Measurements from ENCODE around the gene CREBBP. TPM values are rescaled to one million over a fixed set of nuclear protein-coding genes. Genes with fewer than 3 reads are reported as not detected.

The CREBBP gene
- polyA plus RNA-seq, 1 donor (not counting 4 experiments of a cell fraction or from before 2014, with no cell fraction given): 5.0 TPM

DNA sequence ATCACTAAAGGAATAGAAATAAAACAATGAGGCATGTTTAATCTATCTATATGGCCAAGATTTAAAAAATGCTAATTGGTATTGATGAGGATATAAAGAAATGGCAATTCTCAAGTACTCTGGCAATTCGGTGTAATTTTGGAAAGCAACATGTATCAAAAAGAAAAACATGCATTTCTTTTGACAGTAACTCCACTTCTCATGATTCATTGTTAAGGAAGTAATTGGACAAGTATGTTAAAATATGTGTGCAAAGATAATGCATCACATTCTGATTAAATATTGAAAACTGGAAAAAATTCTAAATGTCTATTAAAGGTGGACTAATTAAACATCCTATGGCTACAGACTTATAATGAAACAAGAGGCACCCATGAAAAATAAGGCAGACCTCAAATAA is 81.2 kb downstream of the CREBBP start:
- dilution Hi-C loops (cut with MboI; ENCODE audit: extremely low pct_ligation_motif_present, low sequenced_read_pairs): no loop called here
- no peak overlapping the region for H2AFZ ChIP-seq (ENCODE audit: control insufficient read depth, low read length)
- H3K4me2 ChIP-seq (ENCODE audit: control insufficient read depth, extremely low read depth, insufficient read depth, low read depth, low read length): no peak overlapping the region
- H3K27ac ChIP-seq (ENCODE audit: control insufficient read depth, insufficient read depth, low read length): no peak overlapping the region
- H3K4me1 ChIP-seq (ENCODE audit: control insufficient read depth, extremely low read depth, insufficient read depth, low read length): no peaks in the 10 kb centered on the region
- H3K9me3 ChIP-seq (ENCODE audit: control insufficient read depth, low read depth, low read length): no peaks in the 10 kb centered on the region
- H4K20me1 ChIP-seq (ENCODE audit: control insufficient read depth, extremely low read depth, insufficient read depth, low read length): peaks cover 7% of the 10 kb centered on the region
- DNase-seq (ENCODE audit: low read depth, low spot score) (no peak), FAIRE-seq (no peak)
- TF ChIP-seq EZH2 (IDR thresholded peaks at IDR 0.05; ENCODE audit: low read length): no peak
- TF ChIP-seq, protein P1, sequence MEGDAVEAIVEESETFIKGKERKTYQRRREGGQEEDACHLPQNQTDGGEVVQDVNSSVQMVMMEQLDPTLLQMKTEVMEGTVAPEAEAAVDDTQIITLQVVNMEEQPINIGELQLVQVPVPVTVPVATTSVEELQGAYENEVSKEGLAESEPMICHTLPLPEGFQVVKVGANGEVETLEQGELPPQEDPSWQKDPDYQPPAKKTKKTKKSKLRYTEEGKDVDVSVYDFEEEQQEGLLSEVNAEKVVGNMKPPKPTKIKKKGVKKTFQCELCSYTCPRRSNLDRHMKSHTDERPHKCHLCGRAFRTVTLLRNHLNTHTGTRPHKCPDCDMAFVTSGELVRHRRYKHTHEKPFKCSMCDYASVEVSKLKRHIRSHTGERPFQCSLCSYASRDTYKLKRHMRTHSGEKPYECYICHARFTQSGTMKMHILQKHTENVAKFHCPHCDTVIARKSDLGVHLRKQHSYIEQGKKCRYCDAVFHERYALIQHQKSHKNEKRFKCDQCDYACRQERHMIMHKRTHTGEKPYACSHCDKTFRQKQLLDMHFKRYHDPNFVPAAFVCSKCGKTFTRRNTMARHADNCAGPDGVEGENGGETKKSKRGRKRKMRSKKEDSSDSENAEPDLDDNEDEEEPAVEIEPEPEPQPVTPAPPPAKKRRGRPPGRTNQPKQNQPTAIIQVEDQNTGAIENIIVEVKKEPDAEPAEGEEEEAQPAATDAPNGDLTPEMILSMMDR (optimal IDR thresholded peaks at IDR 0.05 in 1 of 3, IDR thresholded peaks at IDR 0.05 in 1 of 3, conservative IDR thresholded peaks at IDR 0.05 in 1 of 3; ENCODE audit: extremely low read depth in 1 of 3, insufficient read depth in 2 of 3, low read length in 3 of 3): no peak
- H3K9ac ChIP-seq (ENCODE audit: control insufficient read depth, extremely low read depth, insufficient read depth, low read length): no peak overlapping the region
- peaks cover 64% of the 10 kb centered on the region for H3K79me2 ChIP-seq (ENCODE audit: control insufficient read depth, insufficient read depth, low read length)
- H3K36me3 ChIP-seq (ENCODE audit: control insufficient read depth in 2 of 2, extremely low read depth in 1 of 2, insufficient read depth in 2 of 2, low read length in 2 of 2): peaks cover 0 to 1% of the 10 kb centered on the region in 2 experiments
- no peaks in the 10 kb centered on the region for H3K27me3 ChIP-seq (ENCODE audit: control insufficient read depth, extremely low read depth, insufficient read depth, low read length)
- H3K9me1 ChIP-seq (ENCODE audit: control insufficient read depth, extremely low read depth, insufficient read depth, low read length): peaks cover 2% of the 10 kb centered on the region
- no peak overlapping the region for H3K4me3 ChIP-seq (ENCODE audit: control insufficient read depth in 2 of 3, extremely low read depth in 1 of 3, insufficient read depth in 2 of 3, low read depth in 1 of 3, low read length in 3 of 3)

DNA sequence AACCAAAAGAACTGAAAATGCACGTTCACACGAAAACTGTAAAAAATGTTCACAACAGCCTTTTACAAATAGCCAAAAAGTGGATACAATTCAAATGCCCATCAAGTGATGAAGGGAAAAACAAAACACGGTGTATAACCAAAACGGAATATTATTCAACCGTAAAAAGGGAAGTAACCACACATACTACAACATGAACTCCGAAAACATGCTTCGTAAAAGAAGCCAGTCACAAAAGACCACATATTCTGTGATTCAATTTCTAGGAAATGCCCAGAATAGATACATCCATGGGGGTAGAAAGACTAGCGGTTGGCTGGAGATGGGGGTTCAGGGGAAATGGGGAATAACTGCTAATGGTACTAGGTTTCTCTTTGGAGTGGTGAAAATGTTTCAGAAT is 81.7 kb downstream of the CREBBP start:
- H3K9ac ChIP-seq (ENCODE audit: control insufficient read depth, extremely low read depth, insufficient read depth, low read length): no peak overlapping the region
- peaks cover 62% of the 10 kb centered on the region for H3K79me2 ChIP-seq (ENCODE audit: control insufficient read depth, insufficient read depth, low read length)
- peaks cover under 1% of the 10 kb centered on the region for H3K4me1 ChIP-seq (ENCODE audit: control insufficient read depth, extremely low read depth, insufficient read depth, low read length)
- no peak overlapping the region for H3K27ac ChIP-seq (ENCODE audit: control insufficient read depth, insufficient read depth, low read length)
- H2AFZ ChIP-seq (ENCODE audit: control insufficient read depth, low read length): no peak overlapping the region
- H3K4me2 ChIP-seq (ENCODE audit: control insufficient read depth, extremely low read depth, insufficient read depth, low read depth, low read length): no peak overlapping the region
- no peaks in the 10 kb centered on the region for H3K9me3 ChIP-seq (ENCODE audit: control insufficient read depth, low read depth, low read length)
- no peaks in the 10 kb centered on the region for H3K27me3 ChIP-seq (ENCODE audit: control insufficient read depth, extremely low read depth, insufficient read depth, low read length)
- no peak for DNase-seq (ENCODE audit: low read depth, low spot score)
- dilution Hi-C loops (cut with MboI; ENCODE audit: extremely low pct_ligation_motif_present, low sequenced_read_pairs): no loop called here
- no peak for TF ChIP-seq EZH2 (IDR thresholded peaks at IDR 0.05; ENCODE audit: low read length)
- TF ChIP-seq, protein P1 (optimal IDR thresholded peaks at IDR 0.05 in 1 of 3, IDR thresholded peaks at IDR 0.05 in 1 of 3, conservative IDR thresholded peaks at IDR 0.05 in 1 of 3; ENCODE audit: extremely low read depth in 1 of 3, insufficient read depth in 2 of 3, low read length in 3 of 3): no peak
- no peak for FAIRE-seq
- peaks cover 0 to 1% of the 10 kb centered on the region in 2 experiments for H3K36me3 ChIP-seq (ENCODE audit: control insufficient read depth in 2 of 2, extremely low read depth in 1 of 2, insufficient read depth in 2 of 2, low read length in 2 of 2)
- peaks cover 2% of the 10 kb centered on the region for H3K9me1 ChIP-seq (ENCODE audit: control insufficient read depth, extremely low read depth, insufficient read depth, low read length)
- H4K20me1 ChIP-seq (ENCODE audit: control insufficient read depth, extremely low read depth, insufficient read depth, low read length): peaks cover 7% of the 10 kb centered on the region
- no peak overlapping the region for H3K4me3 ChIP-seq (ENCODE audit: control insufficient read depth in 2 of 3, extremely low read depth in 1 of 3, insufficient read depth in 2 of 3, low read depth in 1 of 3, low read length in 3 of 3)
